Measurements from ENCODE around the gene GRIA4.
"Not testable (repeated sequence)": the region's sequence is repeated elsewhere in the genome, so short reads cannot be mapped to it uniquely, and the experiment has no call there.

GRIA4 gene

GRCh38 chr11:105867742-105868141, 257.9 kb downstream of the GRIA4 start:
- no peak overlapping the region for H2AFZ ChIP-seq (ENCODE audit: low read length)
- H3F3A ChIP-seq (ENCODE audit: low read depth) = no peaks in the 10 kb centered on the region
- H3K4me2 ChIP-seq (ENCODE audit: low read depth, low read length, poor library complexity, severe bottlenecking) = no peak overlapping the region

GRCh38 chr11:105868762-105869285, 259.0 kb downstream of the GRIA4 start:
- Histone ChIP-seq H3K4me2 (ENCODE audit: low read depth, low read length, poor library complexity, severe bottlenecking) (no peak overlapping the region), H3K4me1 (ENCODE audit: insufficient read depth, low read length, poor library complexity, severe bottlenecking) (no peaks in the 10 kb centered on the region), H3K9me3 (ENCODE audit: insufficient read depth, low read depth, low read length) (no peaks in the 10 kb centered on the region), H3K27me3 (ENCODE audit: insufficient read depth, low read length, poor library complexity, severe bottlenecking) (no peaks in the 10 kb centered on the region), H4K20me1 (ENCODE audit: insufficient read depth, low read length, poor library complexity, severe bottlenecking) (no peaks in the 10 kb centered on the region), H3K4me3 (ENCODE audit: low read length, poor library complexity, severe bottlenecking) (no peak overlapping the region), H3K79me2 (ENCODE audit: insufficient read depth, low read length) (no peaks in the 10 kb centered on the region), H3K36me3 (ENCODE audit: insufficient read depth, low read length) (no peaks in the 10 kb centered on the region), H3F3A (ENCODE audit: low read depth) (no peaks in the 10 kb centered on the region), H3K9ac (ENCODE audit: low read depth, low read length, poor library complexity, severe bottlenecking) (no peak overlapping the region), H3K9me2 (replicated peaks; ENCODE audit: low read depth, low read length) (no peaks in the 10 kb centered on the region), H2AFZ (ENCODE audit: low read length) (no peak overlapping the region)
- TF ChIP-seq EZH2phosphoT487 (IDR thresholded peaks at IDR 0.05; ENCODE audit: borderline replicate concordance) (no peak), CTCF (conservative IDR thresholded peaks at IDR 0.05; ENCODE audit: low read length) (no peak)

More at GRCh38 chr11:105867742-105868141, 257.9 kb downstream of the GRIA4 start:
- no peaks in the 10 kb centered on the region for H3K79me2 ChIP-seq (ENCODE audit: insufficient read depth, low read length)
- no peak overlapping the region for H3K4me3 ChIP-seq (ENCODE audit: low read length, poor library complexity, severe bottlenecking)
- no peaks in the 10 kb centered on the region for H3K27me3 ChIP-seq (ENCODE audit: insufficient read depth, low read length, poor library complexity, severe bottlenecking)
- H3K9me2 ChIP-seq (replicated peaks; ENCODE audit: low read depth, low read length) = no peaks in the 10 kb centered on the region
- no peak overlapping the region for H3K9ac ChIP-seq (ENCODE audit: low read depth, low read length, poor library complexity, severe bottlenecking)
- no peaks in the 10 kb centered on the region for H3K36me3 ChIP-seq (ENCODE audit: insufficient read depth, low read length)
- no peaks in the 10 kb centered on the region for H3K9me3 ChIP-seq (ENCODE audit: insufficient read depth, low read depth, low read length)
- H4K20me1 ChIP-seq (ENCODE audit: insufficient read depth, low read length, poor library complexity, severe bottlenecking) = no peaks in the 10 kb centered on the region
- TF ChIP-seq EZH2phosphoT487 (IDR thresholded peaks at IDR 0.05; ENCODE audit: borderline replicate concordance) = no peak
- no peak for TF ChIP-seq CTCF (conservative IDR thresholded peaks at IDR 0.05; ENCODE audit: low read length)
- no peaks in the 10 kb centered on the region for H3K4me1 ChIP-seq (ENCODE audit: insufficient read depth, low read length, poor library complexity, severe bottlenecking)

- no peaks in the 10 kb centered on the region for H4K20me1 ChIP-seq (ENCODE audit: insufficient read depth, low read length, poor library complexity, severe bottlenecking)
- no peak overlapping the region for H3K9ac ChIP-seq (ENCODE audit: low read depth, low read length, poor library complexity, severe bottlenecking)
- H3K27me3 ChIP-seq (ENCODE audit: insufficient read depth, low read length, poor library complexity, severe bottlenecking) = no peaks in the 10 kb centered on the region
- no peak overlapping the region for H2AFZ ChIP-seq (ENCODE audit: low read length)
- H3K36me3 ChIP-seq (ENCODE audit: insufficient read depth, low read length) = no peaks in the 10 kb centered on the region
- no peaks in the 10 kb centered on the region for H3K9me3 ChIP-seq (ENCODE audit: insufficient read depth, low read depth, low read length)
- no peaks in the 10 kb centered on the region for H3K4me1 ChIP-seq (ENCODE audit: insufficient read depth, low read length, poor library complexity, severe bottlenecking)
- H3K79me2 ChIP-seq (ENCODE audit: insufficient read depth, low read length) = no peaks in the 10 kb centered on the region
- H3K4me2 ChIP-seq (ENCODE audit: low read depth, low read length, poor library complexity, severe bottlenecking) = no peak overlapping the region
- H3F3A ChIP-seq (ENCODE audit: low read depth) = no peaks in the 10 kb centered on the region
- H3K9me2 ChIP-seq (replicated peaks; ENCODE audit: low read depth, low read length) = no peaks in the 10 kb centered on the region
- no peak overlapping the region for H3K4me3 ChIP-seq (ENCODE audit: low read length, poor library complexity, severe bottlenecking)
- no peak for TF ChIP-seq EZH2phosphoT487 (IDR thresholded peaks at IDR 0.05; ENCODE audit: borderline replicate concordance)
Observed at GRCh38 chr11:105870516-105871113, 260.7 kb downstream of the GRIA4 start.

GRCh38 chr11:105878510-105878909, 268.6 kb downstream of the GRIA4 start:
- H3K9me2 ChIP-seq (replicated peaks; ENCODE audit: low read depth, low read length) = no peaks in the 10 kb centered on the region
- no peaks in the 10 kb centered on the region for H4K20me1 ChIP-seq (ENCODE audit: insufficient read depth, low read length, poor library complexity, severe bottlenecking)
- TF ChIP-seq EZH2phosphoT487 (IDR thresholded peaks at IDR 0.05; ENCODE audit: borderline replicate concordance) (no peak), CTCF (conservative IDR thresholded peaks at IDR 0.05; ENCODE audit: low read length) (no peak)
- no peak overlapping the region for H3K9ac ChIP-seq (ENCODE audit: low read depth, low read length, poor library complexity, severe bottlenecking)
- no peak overlapping the region for H3K4me2 ChIP-seq (ENCODE audit: low read depth, low read length, poor library complexity, severe bottlenecking)
- H2AFZ ChIP-seq (ENCODE audit: low read length) = 0 out of 2 replicates have a peak overlapping the region, but pooled peaks have one; percentile 27
- no peaks in the 10 kb centered on the region for H3F3A ChIP-seq (ENCODE audit: low read depth)
- no peaks in the 10 kb centered on the region for H3K9me3 ChIP-seq (ENCODE audit: insufficient read depth, low read depth, low read length)
- H3K36me3 ChIP-seq (ENCODE audit: insufficient read depth, low read length) = no peaks in the 10 kb centered on the region
- H3K79me2 ChIP-seq (ENCODE audit: insufficient read depth, low read length) = no peaks in the 10 kb centered on the region
- H3K4me1 ChIP-seq (ENCODE audit: insufficient read depth, low read length, poor library complexity, severe bottlenecking) = no peaks in the 10 kb centered on the region
- no peaks in the 10 kb centered on the region for H3K27me3 ChIP-seq (ENCODE audit: insufficient read depth, low read length, poor library complexity, severe bottlenecking)
- no peak overlapping the region for H3K4me3 ChIP-seq (ENCODE audit: low read length, poor library complexity, severe bottlenecking)

GRCh38 chr11:105878927-105879326, 269.1 kb downstream of the GRIA4 start:
- H3K36me3 ChIP-seq (ENCODE audit: insufficient read depth, low read length); H3K4me3 ChIP-seq (ENCODE audit: low read length, poor library complexity, severe bottlenecking); H3K27me3 ChIP-seq (ENCODE audit: insufficient read depth, low read length, poor library complexity, severe bottlenecking); H3K9ac ChIP-seq (ENCODE audit: low read depth, low read length, poor library complexity, severe bottlenecking); H3K9me2 ChIP-seq (replicated peaks; ENCODE audit: low read depth, low read length); H3K4me1 ChIP-seq (ENCODE audit: insufficient read depth, low read length, poor library complexity, severe bottlenecking); H4K20me1 ChIP-seq (ENCODE audit: insufficient read depth, low read length, poor library complexity, severe bottlenecking); H3K79me2 ChIP-seq (ENCODE audit: insufficient read depth, low read length); H3K4me2 ChIP-seq (ENCODE audit: low read depth, low read length, poor library complexity, severe bottlenecking); H3K9me3 ChIP-seq (ENCODE audit: insufficient read depth, low read depth, low read length); H3F3A ChIP-seq (ENCODE audit: low read depth): not testable (repeated sequence)
- 0 out of 2 replicates have a peak overlapping the region, but pooled peaks have one; percentile 27 for H2AFZ ChIP-seq (ENCODE audit: low read length)

All from Loucy (cell line).